Activated T-helper 2 cell treated with anti-CD3 and anti-CD28 coated beads, Interferon-gamma antibody, Interleukin-2, Interleukin-4, amounts not matched to agents 10 μg/mL and 5 μg/mL and 100 μg/mL, durations not matched to agents 14 hours and 24 hours and 36 hours (primary cell): Measurements from ENCODE around the gene CKAP2L. TPM values are rescaled to one million over a fixed set of nuclear protein-coding genes. Genes with fewer than 3 reads are reported as not detected.
A peak's percentile ranks its signal among the peaks of the same experiment; 100 is the strongest.

ENCODE experiments used
- DNase-seq: peaks from one replicate; pipeline ENCODE4 v3.0.0; 2021; ENCODE audit warnings: low spot score
- H3K27ac Mint-ChIP-seq: one replicate; pipeline ENCODE4 v1.8.0; 2021; ENCODE audit warnings: mixed read lengths
- H3K27me3 Mint-ChIP-seq: one replicate; pipeline ENCODE4 v1.8.0; 2021; ENCODE audit warnings: low read depth, mixed read lengths
- H3K36me3 Mint-ChIP-seq: one replicate; pipeline ENCODE4 v1.8.0; 2021; ENCODE audit warnings: low read depth, mixed read lengths
- H3K4me1 Mint-ChIP-seq: one replicate; pipeline ENCODE4 v1.8.0; 2021; ENCODE audit warnings: low read depth, mixed read lengths
- H3K4me3 Mint-ChIP-seq: one replicate; pipeline ENCODE4 v1.8.0; 2021; ENCODE audit warnings: low read depth, mild to moderate bottlenecking, moderate library complexity, mixed read lengths
- H3K9me3 Mint-ChIP-seq: one replicate; pipeline ENCODE4 v1.8.0; 2021; ENCODE audit warnings: mixed read lengths
- intact Hi-C: fragments of 100-400 bp; cut with micrococcal nuclease; formaldehyde crosslinking; loops from one replicate; pipeline ENCODE4 v1.15.1; 2023
- total RNA-seq: library from RNA; stranded (reverse); gene quantifications from 2 replicates; pipeline ENCODE4 v1.2.3, GENCODE V29; 2022

Gene CKAP2L
- total RNA-seq, 1 donor from 2014 or later = 24.4 TPM

GRCh38 chr2:112705575-112705974 lies 58.8 kb downstream of the CKAP2L start:
- Mint-ChIP-seq H3K4me3 (no peak overlapping the region), H3K36me3 (no peaks in the 10 kb centered on the region), H3K27ac (no peak overlapping the region), H3K9me3 (no peaks in the 10 kb centered on the region), H3K27me3 (peaks cover 4% of the 10 kb centered on the region), H3K4me1 (peaks cover 57% of the 10 kb centered on the region)
- intact Hi-C loops = loop anchor here (5.0 kb wide), 1 partner anchor 58 kb away; the partner anchor contains the start of gene SLC20A1
- no peak for DNase-seq

DNA sequence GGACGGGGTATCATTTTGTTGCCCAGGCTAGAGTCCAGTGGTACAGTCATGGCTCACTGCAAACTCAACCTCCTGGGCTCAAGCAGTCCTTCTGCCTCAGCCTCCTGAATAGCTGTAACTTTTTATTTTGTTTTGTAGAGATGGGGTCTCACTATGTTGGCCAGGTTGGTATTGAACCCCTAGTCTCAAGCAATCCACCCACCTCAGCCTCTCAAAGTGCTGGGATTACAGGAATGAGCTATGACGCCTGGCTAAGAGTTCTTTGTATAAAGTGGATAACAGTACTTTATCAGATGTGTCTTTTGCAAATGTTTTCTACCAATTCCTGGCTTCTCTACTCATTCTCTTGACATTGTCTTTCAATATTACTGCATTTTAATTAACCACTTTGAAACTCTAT lies 60.7 kb downstream of the CKAP2L start:
- peaks cover 55% of the 10 kb centered on the region for H3K4me1 Mint-ChIP-seq
- no peaks in the 10 kb centered on the region for H3K36me3 Mint-ChIP-seq
- no peak overlapping the region for H3K27ac Mint-ChIP-seq
- H3K27me3 Mint-ChIP-seq = peaks cover 4% of the 10 kb centered on the region
- DNase-seq = no peak
- H3K4me3 Mint-ChIP-seq = no peak overlapping the region
- no peaks in the 10 kb centered on the region for H3K9me3 Mint-ChIP-seq
- intact Hi-C loops = no loop called here

DNA sequence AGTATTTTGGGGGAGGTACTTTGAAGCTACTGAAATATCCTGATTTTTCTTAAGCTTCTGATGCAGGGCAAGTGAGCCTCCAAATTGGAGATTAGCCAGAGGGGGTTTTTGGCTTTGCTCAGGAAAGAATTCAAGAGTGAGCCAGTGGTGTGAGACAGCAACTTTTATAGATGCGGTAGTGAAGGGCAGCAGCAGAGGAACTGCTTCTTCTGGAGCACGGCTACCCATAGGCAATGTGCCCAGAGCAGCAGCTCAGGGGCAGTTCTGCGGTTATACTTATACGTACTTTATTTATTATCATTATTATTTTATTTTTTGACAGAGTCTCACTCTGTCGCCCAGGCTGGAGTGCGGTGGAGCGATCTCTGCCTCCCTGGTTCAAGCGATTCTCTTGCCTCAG lies 63.4 kb downstream of the CKAP2L start:
- no peak overlapping the region for H3K4me3 Mint-ChIP-seq
- no peak for DNase-seq
- H3K27me3 Mint-ChIP-seq = peaks cover 4% of the 10 kb centered on the region
- H3K4me1 Mint-ChIP-seq = peaks cover 36% of the 10 kb centered on the region
- no peaks in the 10 kb centered on the region for H3K36me3 Mint-ChIP-seq
- no peak overlapping the region for H3K27ac Mint-ChIP-seq
- intact Hi-C loops = no loop called here
- H3K9me3 Mint-ChIP-seq = no peaks in the 10 kb centered on the region

DNA sequence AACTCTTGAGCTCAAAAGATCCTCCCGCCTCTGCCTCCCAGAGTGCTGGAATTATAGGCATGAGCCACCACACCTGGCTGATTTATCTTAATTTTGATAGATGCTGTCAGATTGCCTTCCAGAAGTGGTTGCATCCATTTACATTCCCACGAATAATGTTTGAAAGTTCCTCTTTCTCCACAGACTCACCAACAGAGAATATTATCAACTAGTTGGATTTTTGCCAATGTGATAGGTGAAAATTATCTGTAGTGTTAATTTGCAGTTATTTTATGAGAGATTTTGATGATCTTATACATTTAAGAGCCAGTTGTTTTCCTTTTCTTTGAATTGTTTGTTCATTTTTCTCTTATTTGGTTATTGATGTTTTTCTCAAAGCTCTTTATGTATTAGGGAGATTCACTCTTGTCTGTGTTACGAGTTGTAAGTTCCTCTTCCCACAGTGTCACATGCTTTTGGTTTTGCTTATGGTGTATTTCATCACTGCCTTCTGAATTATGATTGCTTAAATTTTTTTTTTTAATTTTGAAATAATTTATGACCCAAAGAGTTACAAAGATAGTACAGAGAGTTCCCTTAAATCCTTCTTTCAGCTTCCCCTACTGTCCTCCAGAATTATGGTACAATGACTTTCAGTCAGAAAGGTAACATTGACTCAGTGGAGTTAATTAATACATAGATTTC lies 64.3 kb downstream of the CKAP2L start:
- no peaks in the 10 kb centered on the region for H3K36me3 Mint-ChIP-seq
- intact Hi-C loops = no loop called here

GRCh38 chr2:112698834-112699515 lies 65.4 kb downstream of the CKAP2L start:
- Mint-ChIP-seq H3K4me1 (peaks cover 22% of the 10 kb centered on the region), H3K9me3 (no peaks in the 10 kb centered on the region), H3K27me3 (peaks cover 2% of the 10 kb centered on the region), H3K27ac (no peak overlapping the region), H3K36me3 (no peaks in the 10 kb centered on the region), H3K4me3 (no peak overlapping the region)
- intact Hi-C loops = no loop called here
- no peak for DNase-seq

More for the DNA sequence above, 64.3 kb downstream of the CKAP2L start:
- Mint-ChIP-seq H3K27me3 (peaks cover 4% of the 10 kb centered on the region), H3K4me1 (peaks cover 27% of the 10 kb centered on the region), H3K9me3 (no peaks in the 10 kb centered on the region), H3K27ac (no peak overlapping the region), H3K4me3 (no peak overlapping the region)
- DNase-seq = no peak

GRCh38 chr2:112694182-112694581 lies 70.2 kb downstream of the CKAP2L start:
- Mint-ChIP-seq H3K9me3 (no peaks in the 10 kb centered on the region), H3K27me3 (no peaks in the 10 kb centered on the region), H3K36me3 (no peaks in the 10 kb centered on the region), H3K4me3 (no peak overlapping the region), H3K27ac (no peak overlapping the region), H3K4me1 (peaks cover 28% of the 10 kb centered on the region)
- intact Hi-C loops = no loop called here
- DNase-seq = no peak

DNA sequence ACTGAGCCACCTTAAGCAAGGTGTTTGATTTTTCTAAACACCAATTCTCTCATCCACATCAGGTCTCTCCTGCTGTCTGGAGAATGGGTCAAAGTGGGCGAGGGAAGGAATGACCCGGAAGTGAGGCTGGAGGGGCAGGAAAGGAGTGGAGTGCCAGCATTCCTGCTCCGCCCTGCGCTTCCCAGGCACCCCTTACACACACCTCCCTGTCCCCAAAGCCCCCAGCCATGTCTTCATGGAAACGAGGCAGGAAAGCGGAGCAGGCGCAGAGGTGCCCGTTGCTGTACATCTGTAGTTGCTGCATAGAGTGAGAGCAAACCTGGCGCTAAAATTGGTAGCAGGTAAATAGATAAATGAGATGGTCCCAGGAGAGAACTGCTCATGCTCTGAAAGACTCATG lies 70.8 kb downstream of the CKAP2L start:
- no peaks in the 10 kb centered on the region for H3K9me3 Mint-ChIP-seq
- no peak for DNase-seq
- no peaks in the 10 kb centered on the region for H3K36me3 Mint-ChIP-seq
- intact Hi-C loops = loop anchor here (2.0 kb wide), 2 partner anchors 33 to 47 kb away; no protein-coding TSS in a partner anchor
- no peak overlapping the region for H3K27ac Mint-ChIP-seq
- H3K4me1 Mint-ChIP-seq = peaks cover 31% of the 10 kb centered on the region
- H3K4me3 Mint-ChIP-seq = no peak overlapping the region
- no peaks in the 10 kb centered on the region for H3K27me3 Mint-ChIP-seq

- intact Hi-C loops = loop anchor here (1.0 to 2.0 kb wide), 6 partner anchors 15 to 109 kb away; partner anchors contain the start of gene CHCHD5
- H3K4me1 Mint-ChIP-seq = peaks cover 31% of the 10 kb centered on the region
- H3K4me3 Mint-ChIP-seq = peak overlapping the region; percentile 7
- peak overlapping the region; percentile 77 for H3K27ac Mint-ChIP-seq
- H3K9me3 Mint-ChIP-seq = no peaks in the 10 kb centered on the region
- H3K27me3 Mint-ChIP-seq = no peaks in the 10 kb centered on the region
- H3K36me3 Mint-ChIP-seq = no peaks in the 10 kb centered on the region
- DNase-seq = no peak
These were observed 71.5 kb downstream of the CKAP2L start for GRCh38 chr2:112692918-112693317.

DNA sequence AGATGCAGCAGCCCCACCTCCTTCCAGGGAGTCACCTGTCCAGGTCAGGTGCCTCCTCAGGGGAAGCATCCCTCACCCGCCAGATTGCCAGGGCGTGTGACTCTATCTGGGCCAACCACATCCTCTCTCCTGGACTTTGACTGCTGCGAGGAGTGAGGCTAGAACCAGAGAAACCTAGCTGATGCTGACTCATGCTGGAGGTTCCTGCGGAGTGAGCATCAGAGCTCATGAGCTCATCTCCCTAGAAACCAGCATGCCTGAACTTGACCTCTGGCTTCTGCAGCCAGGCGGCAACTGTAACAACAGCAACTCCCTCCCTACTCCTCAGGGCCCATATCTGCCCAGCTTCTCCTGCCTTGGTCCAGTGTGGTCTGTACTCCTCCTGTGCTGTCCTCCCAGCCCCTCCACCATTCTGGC lies 71.9 kb downstream of the CKAP2L start:
- peaks cover 31% of the 10 kb centered on the region for H3K4me1 Mint-ChIP-seq
- DNase-seq = peak; percentile 70
- H3K9me3 Mint-ChIP-seq = no peaks in the 10 kb centered on the region
- H3K27me3 Mint-ChIP-seq = no peaks in the 10 kb centered on the region
- peak overlapping the region; percentile 77 for H3K27ac Mint-ChIP-seq
- peak overlapping the region; percentile 7 for H3K4me3 Mint-ChIP-seq
- no peaks in the 10 kb centered on the region for H3K36me3 Mint-ChIP-seq
- intact Hi-C loops = loop anchor here (1.0 to 2.0 kb wide), 6 partner anchors 16 to 108 kb away; partner anchors contain the start of gene CHCHD5

DNA sequence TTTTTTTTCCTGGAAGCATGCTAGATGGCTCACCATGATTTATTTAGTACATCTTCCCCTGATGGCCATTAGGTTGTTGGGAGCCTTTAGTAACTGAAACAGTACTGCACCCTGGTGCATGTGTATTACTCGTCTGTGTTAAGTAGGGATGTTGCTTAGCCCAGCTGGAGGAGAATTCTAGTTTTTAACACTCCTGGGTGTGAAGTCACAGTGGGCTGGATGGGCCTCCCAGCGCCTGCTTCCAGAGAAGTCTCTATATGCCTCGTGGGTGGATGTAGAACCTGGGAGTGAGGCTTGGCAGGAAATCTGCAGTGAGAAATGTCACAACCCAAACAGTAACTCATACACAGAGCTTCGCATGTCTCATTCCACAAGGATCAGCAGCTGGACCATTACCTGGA lies 72.5 kb downstream of the CKAP2L start:
- H3K27ac Mint-ChIP-seq = peak overlapping the region; percentile 24
- intact Hi-C loops = loop anchor here (1.0 to 2.0 kb wide), 6 partner anchors 16 to 108 kb away; partner anchors contain the start of gene CHCHD5
- H3K4me3 Mint-ChIP-seq = no peak overlapping the region
- H3K27me3 Mint-ChIP-seq = no peaks in the 10 kb centered on the region
- no peaks in the 10 kb centered on the region for H3K36me3 Mint-ChIP-seq
- peaks cover 31% of the 10 kb centered on the region for H3K4me1 Mint-ChIP-seq
- no peak for DNase-seq
- no peaks in the 10 kb centered on the region for H3K9me3 Mint-ChIP-seq

GRCh38 chr2:112690853-112691401 lies 73.5 kb downstream of the CKAP2L start:
- Mint-ChIP-seq H3K9me3 (no peaks in the 10 kb centered on the region), H3K27ac (peak overlapping the region; percentile 76), H3K4me3 (peak overlapping the region; percentile 34), H3K36me3 (no peaks in the 10 kb centered on the region), H3K27me3 (no peaks in the 10 kb centered on the region), H3K4me1 (peaks cover 35% of the 10 kb centered on the region)
- DNase-seq = peak; percentile 44
- intact Hi-C loops = no loop called here

- H3K4me1 Mint-ChIP-seq = peaks cover 43% of the 10 kb centered on the region
- no peaks in the 10 kb centered on the region for H3K36me3 Mint-ChIP-seq
- no peak for DNase-seq
- no peaks in the 10 kb centered on the region for H3K9me3 Mint-ChIP-seq
- no peak overlapping the region for H3K4me3 Mint-ChIP-seq
- no peak overlapping the region for H3K27ac Mint-ChIP-seq
- H3K27me3 Mint-ChIP-seq = no peaks in the 10 kb centered on the region
- intact Hi-C loops = no loop called here
These were observed 76.1 kb downstream of the CKAP2L start for GRCh38 chr2:112688086-112688880.
